ENCODE measurements around the gene SLC41A2.

The SLC41A2 gene

GRCh38 chr12:104969343-104969742, 11.3 kb upstream of the SLC41A2 start:
- no peaks in the 10 kb centered on the region for H3K9me2 ChIP-seq (replicated peaks; ENCODE audit: low read depth, low read length)
- no peaks in the 10 kb centered on the region for H3K36me3 ChIP-seq (ENCODE audit: insufficient read depth, low read length)
- H3K4me3 ChIP-seq (ENCODE audit: low read length, poor library complexity, severe bottlenecking), result no peak overlapping the region
- H3K27me3 ChIP-seq (ENCODE audit: insufficient read depth, low read length, poor library complexity, severe bottlenecking), result no peaks in the 10 kb centered on the region
- H3K9me3 ChIP-seq (ENCODE audit: insufficient read depth, low read depth, low read length), result no peaks in the 10 kb centered on the region
- TF ChIP-seq, protein P1, sequence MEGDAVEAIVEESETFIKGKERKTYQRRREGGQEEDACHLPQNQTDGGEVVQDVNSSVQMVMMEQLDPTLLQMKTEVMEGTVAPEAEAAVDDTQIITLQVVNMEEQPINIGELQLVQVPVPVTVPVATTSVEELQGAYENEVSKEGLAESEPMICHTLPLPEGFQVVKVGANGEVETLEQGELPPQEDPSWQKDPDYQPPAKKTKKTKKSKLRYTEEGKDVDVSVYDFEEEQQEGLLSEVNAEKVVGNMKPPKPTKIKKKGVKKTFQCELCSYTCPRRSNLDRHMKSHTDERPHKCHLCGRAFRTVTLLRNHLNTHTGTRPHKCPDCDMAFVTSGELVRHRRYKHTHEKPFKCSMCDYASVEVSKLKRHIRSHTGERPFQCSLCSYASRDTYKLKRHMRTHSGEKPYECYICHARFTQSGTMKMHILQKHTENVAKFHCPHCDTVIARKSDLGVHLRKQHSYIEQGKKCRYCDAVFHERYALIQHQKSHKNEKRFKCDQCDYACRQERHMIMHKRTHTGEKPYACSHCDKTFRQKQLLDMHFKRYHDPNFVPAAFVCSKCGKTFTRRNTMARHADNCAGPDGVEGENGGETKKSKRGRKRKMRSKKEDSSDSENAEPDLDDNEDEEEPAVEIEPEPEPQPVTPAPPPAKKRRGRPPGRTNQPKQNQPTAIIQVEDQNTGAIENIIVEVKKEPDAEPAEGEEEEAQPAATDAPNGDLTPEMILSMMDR (conservative IDR thresholded peaks at IDR 0.05; ENCODE audit: low read length), result no peak
- TF ChIP-seq EZH2phosphoT487 (IDR thresholded peaks at IDR 0.05; ENCODE audit: borderline replicate concordance), result no peak
- no peak overlapping the region for H3K4me2 ChIP-seq (ENCODE audit: low read depth, low read length, poor library complexity, severe bottlenecking)
- no peak overlapping the region for H2AFZ ChIP-seq (ENCODE audit: low read length)
- H4K20me1 ChIP-seq (ENCODE audit: insufficient read depth, low read length, poor library complexity, severe bottlenecking), result no peaks in the 10 kb centered on the region
- no peak overlapping the region for H3K9ac ChIP-seq (ENCODE audit: low read depth, low read length, poor library complexity, severe bottlenecking)
- H3K4me1 ChIP-seq (ENCODE audit: insufficient read depth, low read length, poor library complexity, severe bottlenecking), result no peaks in the 10 kb centered on the region
- no peaks in the 10 kb centered on the region for H3F3A ChIP-seq (ENCODE audit: low read depth)
- no peaks in the 10 kb centered on the region for H3K79me2 ChIP-seq (ENCODE audit: insufficient read depth, low read length)

GRCh38 chr12:104966677-104967076, 8.6 kb upstream of the SLC41A2 start:
- Histone ChIP-seq H3K9ac (ENCODE audit: low read depth, low read length, poor library complexity, severe bottlenecking) (no peak overlapping the region), H3F3A (ENCODE audit: low read depth) (no peaks in the 10 kb centered on the region), H4K20me1 (ENCODE audit: insufficient read depth, low read length, poor library complexity, severe bottlenecking) (no peaks in the 10 kb centered on the region), H3K4me2 (ENCODE audit: low read depth, low read length, poor library complexity, severe bottlenecking) (no peak overlapping the region), H3K27me3 (ENCODE audit: insufficient read depth, low read length, poor library complexity, severe bottlenecking) (no peaks in the 10 kb centered on the region), H3K36me3 (ENCODE audit: insufficient read depth, low read length) (no peaks in the 10 kb centered on the region), H3K79me2 (ENCODE audit: insufficient read depth, low read length) (no peaks in the 10 kb centered on the region), H3K9me3 (ENCODE audit: insufficient read depth, low read depth, low read length) (no peaks in the 10 kb centered on the region), H2AFZ (ENCODE audit: low read length) (no peak overlapping the region), H3K4me3 (ENCODE audit: low read length, poor library complexity, severe bottlenecking) (no peak overlapping the region), H3K4me1 (ENCODE audit: insufficient read depth, low read length, poor library complexity, severe bottlenecking) (no peaks in the 10 kb centered on the region), H3K9me2 (replicated peaks; ENCODE audit: low read depth, low read length) (no peaks in the 10 kb centered on the region)
- TF ChIP-seq, protein P1 (conservative IDR thresholded peaks at IDR 0.05; ENCODE audit: low read length), result no peak
- no peak for TF ChIP-seq EZH2phosphoT487 (IDR thresholded peaks at IDR 0.05; ENCODE audit: borderline replicate concordance)

DNA sequence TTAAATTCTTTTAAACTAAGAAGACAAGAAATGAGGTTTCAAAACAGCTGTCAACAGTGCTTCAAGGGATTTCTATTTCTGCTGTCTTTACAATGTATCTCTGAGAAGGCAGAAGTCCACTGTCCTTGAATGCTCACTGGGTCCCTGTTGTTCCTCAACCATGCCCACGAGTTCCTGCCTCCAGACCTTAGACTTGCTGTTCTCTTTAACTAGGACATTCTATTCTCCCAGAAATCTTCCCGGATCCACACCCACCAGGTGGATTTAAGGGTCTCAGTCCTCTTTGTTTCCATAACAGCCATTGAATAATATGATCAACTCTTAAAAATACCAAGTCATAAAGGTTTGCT, 6.7 kb upstream of the SLC41A2 start:
- Histone ChIP-seq H2AFZ (ENCODE audit: low read length) (no peak overlapping the region), H3K4me1 (ENCODE audit: insufficient read depth, low read length, poor library complexity, severe bottlenecking) (no peaks in the 10 kb centered on the region), H4K20me1 (ENCODE audit: insufficient read depth, low read length, poor library complexity, severe bottlenecking) (no peaks in the 10 kb centered on the region), H3K4me2 (ENCODE audit: low read depth, low read length, poor library complexity, severe bottlenecking) (no peak overlapping the region), H3K36me3 (ENCODE audit: insufficient read depth, low read length) (no peaks in the 10 kb centered on the region), H3K9me2 (replicated peaks; ENCODE audit: low read depth, low read length) (no peaks in the 10 kb centered on the region), H3K9ac (ENCODE audit: low read depth, low read length, poor library complexity, severe bottlenecking) (no peak overlapping the region), H3F3A (ENCODE audit: low read depth) (no peaks in the 10 kb centered on the region), H3K79me2 (ENCODE audit: insufficient read depth, low read length) (no peaks in the 10 kb centered on the region), H3K9me3 (ENCODE audit: insufficient read depth, low read depth, low read length) (no peaks in the 10 kb centered on the region), H3K4me3 (ENCODE audit: low read length, poor library complexity, severe bottlenecking) (no peak overlapping the region), H3K27me3 (ENCODE audit: insufficient read depth, low read length, poor library complexity, severe bottlenecking) (no peaks in the 10 kb centered on the region)
- TF ChIP-seq, protein P1 (conservative IDR thresholded peaks at IDR 0.05; ENCODE audit: low read length), result no peak
- TF ChIP-seq EZH2phosphoT487 (IDR thresholded peaks at IDR 0.05; ENCODE audit: borderline replicate concordance), result no peak
